Left ventricle myocardium inferior (tissue), 1 donor: ENCODE measurements around the gene SLC6A11. TPM values are rescaled to one million over a fixed set of nuclear protein-coding genes. Genes with fewer than 3 reads are reported as not detected.

Source experiments
- DNase-seq: peaks from one replicate; pipeline ENCODE4 v3.0.0-alpha.2; 2020
- H3K27ac ChIP-seq: fragments of 200-600 bp; replicated peaks from 2 replicates; pipeline ENCODE4 v1.8.0; 2021
- H3K27me3 ChIP-seq: fragments of 200-600 bp; 2 replicates; pipeline ENCODE4 v1.8.0; 2021; ENCODE audit warnings: low read depth
- H3K36me3 ChIP-seq: fragments of 200-600 bp; 2 replicates; pipeline ENCODE4 v1.8.0; 2021
- H3K4me1 ChIP-seq: fragments of 200-600 bp; 2 replicates; pipeline ENCODE4 v1.8.0; 2021
- H3K4me3 ChIP-seq: fragments of 200-600 bp; 2 replicates; pipeline ENCODE4 v1.8.0; 2021; ENCODE audit warnings: mild to moderate bottlenecking, moderate library complexity
- H3K9me3 ChIP-seq: fragments of 200-600 bp; replicated peaks from 2 replicates; pipeline ENCODE4 v1.8.0; 2021
- intact Hi-C: fragments of 100-400 bp; cut with micrococcal nuclease; formaldehyde crosslinking; loops from one replicate; pipeline ENCODE4 v1.11.0; 2022
- total RNA-seq: library from RNA; stranded (reverse); fragmentation: NEBNext Ultra II Directional; extraction: Animal tissue kit (Norgen Biotek cat#: 25700); gene quantifications from one replicate; pipeline ENCODE4 v1.2.1, GENCODE V29; 2021
- TF ChIP-seq, protein P1 (sequence below): fragments of 200-600 bp; IDR thresholded peaks from 2 replicates; pipeline ENCODE4 v1.8.0; 2021; ENCODE audit warnings: antibody characterized with exemption, mild to moderate bottlenecking, borderline replicate concordance
- donor health status: DM: no; HTN: yes; CAD: no; lungs with severe emphysema.

Gene SLC6A11
- total RNA-seq, 1 donor from 2014 or later = not detected

GRCh38 chr3:10792208-10792607, 23.8 kb upstream of the SLC6A11 start:
- Histone ChIP-seq H3K4me3 (no peak overlapping the region), H3K9me3 (no peaks in the 10 kb centered on the region), H3K27me3 (peaks cover 86% of the 10 kb centered on the region), H3K4me1 (no peaks in the 10 kb centered on the region), H3K36me3 (no peaks in the 10 kb centered on the region), H3K27ac (no peak overlapping the region)
- no peak for DNase-seq
- intact Hi-C loops = no loop called here
- TF ChIP-seq, protein P1, sequence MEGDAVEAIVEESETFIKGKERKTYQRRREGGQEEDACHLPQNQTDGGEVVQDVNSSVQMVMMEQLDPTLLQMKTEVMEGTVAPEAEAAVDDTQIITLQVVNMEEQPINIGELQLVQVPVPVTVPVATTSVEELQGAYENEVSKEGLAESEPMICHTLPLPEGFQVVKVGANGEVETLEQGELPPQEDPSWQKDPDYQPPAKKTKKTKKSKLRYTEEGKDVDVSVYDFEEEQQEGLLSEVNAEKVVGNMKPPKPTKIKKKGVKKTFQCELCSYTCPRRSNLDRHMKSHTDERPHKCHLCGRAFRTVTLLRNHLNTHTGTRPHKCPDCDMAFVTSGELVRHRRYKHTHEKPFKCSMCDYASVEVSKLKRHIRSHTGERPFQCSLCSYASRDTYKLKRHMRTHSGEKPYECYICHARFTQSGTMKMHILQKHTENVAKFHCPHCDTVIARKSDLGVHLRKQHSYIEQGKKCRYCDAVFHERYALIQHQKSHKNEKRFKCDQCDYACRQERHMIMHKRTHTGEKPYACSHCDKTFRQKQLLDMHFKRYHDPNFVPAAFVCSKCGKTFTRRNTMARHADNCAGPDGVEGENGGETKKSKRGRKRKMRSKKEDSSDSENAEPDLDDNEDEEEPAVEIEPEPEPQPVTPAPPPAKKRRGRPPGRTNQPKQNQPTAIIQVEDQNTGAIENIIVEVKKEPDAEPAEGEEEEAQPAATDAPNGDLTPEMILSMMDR = no peak

- no peaks in the 10 kb centered on the region for H3K4me1 ChIP-seq
- H3K9me3 ChIP-seq = no peaks in the 10 kb centered on the region
- H3K27me3 ChIP-seq = peaks cover 75% of the 10 kb centered on the region
- intact Hi-C loops = no loop called here
- no peak overlapping the region for H3K4me3 ChIP-seq
- H3K36me3 ChIP-seq = no peaks in the 10 kb centered on the region
- TF ChIP-seq, protein P1 = no peak
- DNase-seq = no peak
- H3K27ac ChIP-seq = no peak overlapping the region
These were observed 17.2 kb upstream of the SLC6A11 start for GRCh38 chr3:10798600-10799367.

GRCh38 chr3:10804183-10804648, 11.8 kb upstream of the SLC6A11 start:
- DNase-seq = no peak
- no peak overlapping the region for H3K4me3 ChIP-seq
- H3K27ac ChIP-seq = no peak overlapping the region
- intact Hi-C loops = no loop called here
- H3K36me3 ChIP-seq = no peaks in the 10 kb centered on the region
- H3K9me3 ChIP-seq = no peaks in the 10 kb centered on the region
- TF ChIP-seq, protein P1 = no peak
- H3K4me1 ChIP-seq = no peaks in the 10 kb centered on the region
- peaks cover 73% of the 10 kb centered on the region for H3K27me3 ChIP-seq

DNA sequence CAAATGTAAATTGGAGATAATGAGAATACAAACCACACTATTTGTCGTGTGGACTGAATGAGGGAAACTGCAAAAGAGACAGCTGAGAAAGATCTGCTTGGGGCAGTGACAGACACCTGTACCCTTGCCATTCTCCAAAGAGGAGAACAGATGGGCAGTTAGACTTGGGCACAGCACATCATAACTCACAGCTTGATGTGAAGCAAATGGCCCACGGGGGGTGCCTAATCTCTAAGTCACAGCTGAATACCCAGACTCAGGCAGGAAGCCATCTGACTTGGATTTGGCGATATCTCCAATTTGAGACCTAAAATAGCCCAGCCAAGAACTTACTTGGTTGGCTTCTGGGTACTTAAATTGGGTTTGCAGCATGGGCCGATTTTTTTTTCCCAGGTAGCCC, 10.0 kb upstream of the SLC6A11 start:
- TF ChIP-seq, protein P1 = no peak

GRCh38 chr3:10808130-10808735, 7.8 kb upstream of the SLC6A11 start:
- no peaks in the 10 kb centered on the region for H3K36me3 ChIP-seq
- no peak overlapping the region for H3K4me3 ChIP-seq
- no peaks in the 10 kb centered on the region for H3K4me1 ChIP-seq
- TF ChIP-seq, protein P1 = no peak
- DNase-seq = no peak
- H3K27me3 ChIP-seq = peaks cover 77% of the 10 kb centered on the region
- intact Hi-C loops = no loop called here
- no peak overlapping the region for H3K27ac ChIP-seq
- H3K9me3 ChIP-seq = no peaks in the 10 kb centered on the region

More for the DNA sequence above, 10.0 kb upstream of the SLC6A11 start:
- Histone ChIP-seq H3K27ac (no peak overlapping the region), H3K9me3 (no peaks in the 10 kb centered on the region), H3K4me3 (no peak overlapping the region), H3K4me1 (no peaks in the 10 kb centered on the region), H3K27me3 (peaks cover 79% of the 10 kb centered on the region), H3K36me3 (no peaks in the 10 kb centered on the region)
- DNase-seq = no peak
- intact Hi-C loops = no loop called here
